Smooth muscle cell (in vitro differentiated cells): ENCODE data around the gene DQX1. TPM values are rescaled to one million over a fixed set of nuclear protein-coding genes. Genes with fewer than 3 reads are reported as not detected.

Experiments used
- DNase-seq: peaks from one replicate; lab custom pipeline; 2025; ENCODE audit not compliant: unreplicated experiment; lab: John Stamatoyannopoulos, UW
- H2AFZ ChIP-seq: fragments of 200-600 bp; sonication (generic); 2 replicates; pipeline ENCODE4 v1.6.0; 2016; ENCODE audit warnings: antibody characterized with exemption, low read depth, mild to moderate bottlenecking
- H3F3A ChIP-seq: fragments of 200-600 bp; sonication (generic); 2 replicates; pipeline ENCODE4 v1.6.0; 2017; ENCODE audit warnings: antibody characterized with exemption, low read depth
- H3K27ac ChIP-seq: fragments of 200-600 bp; sonication (generic); 2 replicates; pipeline ENCODE4 v1.5.1; 2016; ENCODE audit warnings: low read depth, mild to moderate bottlenecking
- H3K27me3 ChIP-seq: fragments of 200-600 bp; sonication (generic); 2 replicates; pipeline ENCODE4 v1.6.1; 2016; ENCODE audit warnings: low read depth, mild to moderate bottlenecking
- H3K36me3 ChIP-seq: fragments of 200-600 bp; sonication (generic); 2 replicates; pipeline ENCODE4 v1.5.1; 2016; ENCODE audit warnings: low read depth
- H3K4me1 ChIP-seq: fragments of 200-600 bp; sonication (generic); 2 replicates; pipeline ENCODE4 v1.5.1; 2016; ENCODE audit warnings: low read depth
- H3K4me2 ChIP-seq: fragments of 200-600 bp; sonication (generic); 2 replicates; pipeline ENCODE4 v1.6.0; 2016; ENCODE audit warnings: mild to moderate bottlenecking
- H3K4me3 ChIP-seq: fragments of 200-600 bp; sonication (generic); 2 replicates; pipeline ENCODE4 v1.5.1; 2016; ENCODE audit warnings: mild to moderate bottlenecking
- H3K79me2 ChIP-seq: fragments of 200-600 bp; sonication (generic); 2 replicates; pipeline ENCODE4 v1.6.0; 2016; ENCODE audit warnings: low read depth, mild to moderate bottlenecking
- H3K9ac ChIP-seq: fragments of 200-600 bp; sonication (generic); 2 replicates; pipeline ENCODE4 v1.6.0; 2016; ENCODE audit warnings: low read depth
- H3K9me3 ChIP-seq: fragments of 200-600 bp; sonication (generic); replicated peaks from 2 replicates; pipeline ENCODE4 v1.5.1; 2016; ENCODE audit warnings: low read depth
- H4K20me1 ChIP-seq: fragments of 200-600 bp; sonication (generic); 2 replicates; pipeline ENCODE4 v1.6.0; 2016; ENCODE audit warnings: low read depth
- WGBS: methylation state at CpG from one replicate; pipeline ENCODE4 v1.1.7; 2016; ENCODE audit warnings: low lambda C conversion rate; 5-methylcytosine and 5-hydroxymethylcytosine counted together
- polyA plus RNA-seq: library from polyadenylated mRNA; unstranded; fragments of >200 nt; fragmentation: Nextera tagmentation; extraction: Ambion mirVana; gene quantifications from 2 replicates; pipeline ENCODE4 v1.2.1, GENCODE V29; 2016
- total RNA-seq: library from RNA; depleted of rRNA; stranded (reverse); fragments of >200 nt; gene quantifications from 2 replicates; pipeline ENCODE4 v1.2.3, GENCODE V29; 2014
- TF ChIP-seq, protein P1 (sequence below): fragments of 200-600 bp; sonication (generic); IDR thresholded peaks from 2 replicates; pipeline ENCODE4 v1.5.1; 2017; ENCODE audit warnings: borderline replicate concordance, mild to moderate bottlenecking, antibody characterized with exemption; ENCODE audit not compliant: insufficient read depth, poor library complexity, severe bottlenecking

The DQX1 gene
- total and polyA plus RNA-seq, 2 experiments from 2014 or later = 0.27 TPM; not detected in 1

DNA sequence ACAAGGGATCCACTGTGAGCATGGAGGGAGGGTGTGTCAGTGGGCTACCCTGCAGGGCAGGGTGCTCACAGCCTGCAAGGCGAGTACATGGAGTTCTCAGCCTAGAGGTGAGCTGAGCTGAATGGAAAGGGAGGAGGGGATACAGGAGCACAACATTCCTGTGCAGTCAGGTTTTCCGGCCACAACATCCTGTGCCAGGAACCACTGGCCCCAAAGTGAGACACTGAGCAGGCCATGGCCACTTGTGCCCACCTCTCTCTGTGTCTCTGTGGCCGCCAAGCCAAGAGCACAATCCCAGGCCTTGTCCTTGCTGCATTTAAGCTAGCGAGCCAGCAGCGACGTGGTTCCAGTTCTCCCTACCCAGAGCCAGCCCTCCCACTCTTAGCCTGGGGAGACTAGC lies 34.6 kb upstream of the DQX1 start:
- H3K4me3 ChIP-seq = no peak overlapping the region
- H3K27ac ChIP-seq = no peak overlapping the region
- H3K79me2 ChIP-seq = peaks cover 3% of the 10 kb centered on the region
- H3K9me3 ChIP-seq = no peaks in the 10 kb centered on the region
- H4K20me1 ChIP-seq = peaks cover 5% of the 10 kb centered on the region
- H2AFZ ChIP-seq = no peak overlapping the region
- H3K9ac ChIP-seq = no peak overlapping the region
- peaks cover 5% of the 10 kb centered on the region for H3F3A ChIP-seq
- no peaks in the 10 kb centered on the region for H3K36me3 ChIP-seq
- 63% methylated on average over 6 of the region's 6 CpGs for WGBS
- no peak overlapping the region for H3K4me2 ChIP-seq
- peaks cover 2% of the 10 kb centered on the region for H3K4me1 ChIP-seq
- TF ChIP-seq, protein P1, sequence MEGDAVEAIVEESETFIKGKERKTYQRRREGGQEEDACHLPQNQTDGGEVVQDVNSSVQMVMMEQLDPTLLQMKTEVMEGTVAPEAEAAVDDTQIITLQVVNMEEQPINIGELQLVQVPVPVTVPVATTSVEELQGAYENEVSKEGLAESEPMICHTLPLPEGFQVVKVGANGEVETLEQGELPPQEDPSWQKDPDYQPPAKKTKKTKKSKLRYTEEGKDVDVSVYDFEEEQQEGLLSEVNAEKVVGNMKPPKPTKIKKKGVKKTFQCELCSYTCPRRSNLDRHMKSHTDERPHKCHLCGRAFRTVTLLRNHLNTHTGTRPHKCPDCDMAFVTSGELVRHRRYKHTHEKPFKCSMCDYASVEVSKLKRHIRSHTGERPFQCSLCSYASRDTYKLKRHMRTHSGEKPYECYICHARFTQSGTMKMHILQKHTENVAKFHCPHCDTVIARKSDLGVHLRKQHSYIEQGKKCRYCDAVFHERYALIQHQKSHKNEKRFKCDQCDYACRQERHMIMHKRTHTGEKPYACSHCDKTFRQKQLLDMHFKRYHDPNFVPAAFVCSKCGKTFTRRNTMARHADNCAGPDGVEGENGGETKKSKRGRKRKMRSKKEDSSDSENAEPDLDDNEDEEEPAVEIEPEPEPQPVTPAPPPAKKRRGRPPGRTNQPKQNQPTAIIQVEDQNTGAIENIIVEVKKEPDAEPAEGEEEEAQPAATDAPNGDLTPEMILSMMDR = no peak
- no peaks in the 10 kb centered on the region for H3K27me3 ChIP-seq
- no peak for DNase-seq

DNA sequence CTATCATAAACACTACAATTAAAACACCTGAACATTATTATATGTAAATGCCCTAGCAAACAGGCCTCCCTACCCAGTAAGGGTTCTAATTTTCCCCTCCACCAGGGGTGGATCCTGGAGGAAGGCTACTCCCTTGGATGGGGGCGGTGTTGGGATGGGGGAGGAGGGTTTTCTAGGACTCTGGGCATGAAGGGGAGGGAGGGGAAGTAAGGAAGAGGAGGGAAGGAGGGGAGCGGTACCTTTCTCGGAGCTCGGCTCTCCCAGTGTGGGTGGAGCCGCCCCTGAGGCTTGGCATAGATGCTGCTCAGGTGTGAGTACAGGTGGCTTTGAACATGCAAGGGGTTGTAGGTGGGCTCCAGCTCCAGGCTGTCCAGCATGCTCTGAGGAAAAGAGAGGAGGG lies 33.9 kb upstream of the DQX1 start:
- peaks cover 9% of the 10 kb centered on the region for H3K79me2 ChIP-seq
- H3K4me2 ChIP-seq = no peak overlapping the region
- no peaks in the 10 kb centered on the region for H3K9me3 ChIP-seq
- H3K27me3 ChIP-seq = no peaks in the 10 kb centered on the region
- no peak overlapping the region for H3K27ac ChIP-seq
- DNase-seq = no peak
- peaks cover 5% of the 10 kb centered on the region for H3F3A ChIP-seq
- no peak overlapping the region for H2AFZ ChIP-seq
- H4K20me1 ChIP-seq = peaks cover 5% of the 10 kb centered on the region
- TF ChIP-seq, protein P1 = no peak
- H3K4me1 ChIP-seq = peaks cover 6% of the 10 kb centered on the region
- H3K9ac ChIP-seq = no peak overlapping the region
- 33% methylated on average over 1 of the region's 5 CpGs for WGBS
- no peaks in the 10 kb centered on the region for H3K36me3 ChIP-seq
- H3K4me3 ChIP-seq = no peak overlapping the region

DNA sequence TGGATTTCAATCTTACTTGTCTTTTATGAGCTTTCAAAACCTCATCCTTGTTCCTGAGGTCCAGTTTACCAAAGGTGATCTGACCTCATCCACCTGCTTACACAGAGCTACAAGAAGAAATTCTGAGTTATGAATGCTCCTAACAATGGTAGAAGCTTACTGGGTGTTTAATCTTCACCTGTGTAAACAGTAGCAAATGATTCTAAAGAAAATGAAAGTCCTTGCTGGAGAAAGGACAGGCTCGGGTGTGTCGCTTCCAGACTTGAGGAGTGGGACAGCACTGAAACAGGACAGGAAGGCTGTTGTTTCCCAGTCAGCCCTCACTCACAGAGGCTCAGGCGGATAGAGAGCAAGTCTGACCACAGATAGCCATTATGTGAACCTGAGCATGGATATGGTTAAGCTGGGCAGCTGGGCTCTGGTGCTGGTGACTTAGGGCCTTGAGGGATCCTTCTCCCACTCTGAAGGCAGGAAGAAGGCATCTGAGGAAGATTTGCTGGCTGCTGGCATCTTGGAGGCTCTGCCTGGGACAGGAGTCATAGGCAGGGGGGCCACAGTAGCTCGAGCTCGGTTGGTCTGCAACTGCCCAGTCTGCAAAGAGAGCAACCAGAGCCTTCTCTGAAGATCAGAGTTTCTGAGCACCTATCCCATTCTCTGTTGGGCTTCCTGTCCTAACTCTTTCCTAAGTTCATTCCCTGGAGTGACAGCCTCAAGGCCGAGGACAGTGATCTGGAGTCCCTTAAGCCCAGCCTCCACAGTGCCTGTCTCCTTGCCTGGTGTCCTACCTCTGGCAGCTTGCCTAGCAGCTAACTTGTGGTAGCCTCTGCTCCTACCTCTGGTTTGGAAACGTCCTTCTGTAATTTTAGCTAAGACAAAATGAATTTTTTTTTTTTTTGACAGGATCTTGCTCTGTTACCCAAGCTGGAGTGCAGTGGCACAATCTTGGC lies 32.5 kb upstream of the DQX1 start:
- TF ChIP-seq, protein P1 = no peak
- Histone ChIP-seq H3F3A (peaks cover 5% of the 10 kb centered on the region), H3K27me3 (no peaks in the 10 kb centered on the region), H3K79me2 (peaks cover 13% of the 10 kb centered on the region), H3K4me1 (peaks cover 6% of the 10 kb centered on the region), H3K36me3 (no peaks in the 10 kb centered on the region), H3K27ac (no peak overlapping the region), H4K20me1 (peaks cover 5% of the 10 kb centered on the region), H2AFZ (no peak overlapping the region), H3K9me3 (no peaks in the 10 kb centered on the region), H3K9ac (no peak overlapping the region), H3K4me3 (no peak overlapping the region), H3K4me2 (no peak overlapping the region)
- no peak for DNase-seq
- 86% methylated on average over 7 of the region's 7 CpGs for WGBS

DNA sequence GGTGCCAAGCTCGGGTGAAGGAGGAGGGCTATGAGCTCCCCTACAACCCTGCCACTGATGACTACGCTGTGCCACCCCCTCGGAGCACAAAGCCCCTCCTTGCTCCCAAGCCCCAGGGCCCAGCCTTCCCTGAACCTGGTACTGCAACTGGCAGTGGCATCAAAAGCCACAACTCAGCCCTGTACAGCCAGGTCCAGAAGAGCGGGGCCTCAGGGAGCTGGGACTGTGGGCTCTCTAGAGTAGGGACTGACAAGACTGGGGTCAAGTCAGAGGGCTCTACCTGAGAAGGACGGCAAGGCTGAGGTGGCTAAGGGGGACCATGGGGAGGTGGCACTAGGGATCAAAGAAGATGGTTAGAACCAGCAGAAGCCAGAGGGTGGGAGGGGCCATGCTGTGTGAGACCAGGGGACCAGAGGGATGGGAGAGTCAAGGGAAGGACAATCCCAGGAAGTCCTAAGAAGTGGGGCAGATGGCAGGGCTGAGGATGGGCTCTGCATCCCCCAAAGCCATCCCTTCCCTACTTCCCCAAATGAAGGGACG lies 30.9 kb upstream of the DQX1 start:
- H3K36me3 ChIP-seq = no peaks in the 10 kb centered on the region
- peaks cover 9% of the 10 kb centered on the region for H3F3A ChIP-seq
- peaks cover 11% of the 10 kb centered on the region for H4K20me1 ChIP-seq
- H3K27me3 ChIP-seq = no peaks in the 10 kb centered on the region
- DNase-seq = no peak
- WGBS = 98% methylated on average over 6 of the region's 6 CpGs
- no peak overlapping the region for H3K27ac ChIP-seq
- H3K4me1 ChIP-seq = peaks cover 10% of the 10 kb centered on the region
- H3K4me2 ChIP-seq = no peak overlapping the region
- H3K9me3 ChIP-seq = no peaks in the 10 kb centered on the region
- no peak overlapping the region for H3K4me3 ChIP-seq
- no peak overlapping the region for H2AFZ ChIP-seq
- H3K79me2 ChIP-seq = peaks cover 30% of the 10 kb centered on the region
- TF ChIP-seq, protein P1 = no peak
- no peak overlapping the region for H3K9ac ChIP-seq
